Lung (tissue), 16 donors: ENCODE data around the gene TMEM207. TPM values are rescaled to one million over a fixed set of nuclear protein-coding genes. Genes with fewer than 3 reads are reported as not detected.

ENCODE experiments used
- ATAC-seq: fragments of 200-7000 bp; cut with Tn5 transposase; one replicate; pipeline ENCODE4 v1.9.1; 2020; ENCODE audit warnings: moderate number of reproducible peaks; ENCODE audit not compliant: insufficient read depth, low FRiP score
- DNase-seq, 3 donors: peaks; one replicate each; pipeline ENCODE4 v3.0.0-alpha.2; 2013 to 2017
- H3K27ac ChIP-seq, 2 donors: one replicate each; pipeline ENCODE4 v1.5.1; 2013; ENCODE audit warnings: mild to moderate bottlenecking in 2 of 2, moderate library complexity in 2 of 2, control low read depth in 1 of 2, inconsistent platforms in 1 of 2, low read depth in 1 of 2, low read length in 1 of 2
- H3K27me3 ChIP-seq, 3 donors: one replicate each; pipeline ENCODE4 v1.5.1; 2013; ENCODE audit warnings: low read length in 2 of 3; ENCODE audit not compliant: control insufficient read depth in 3 of 3, insufficient read depth in 3 of 3
- H3K36me3 ChIP-seq, 4 donors: one replicate each; pipeline ENCODE4 v1.5.1; 2013; ENCODE audit warnings: low read length in 4 of 4, mild to moderate bottlenecking in 1 of 4, moderate library complexity in 1 of 4; ENCODE audit not compliant: control insufficient read depth in 4 of 4, insufficient read depth in 4 of 4
- H3K4me1 ChIP-seq, 5 donors: one replicate each; pipeline ENCODE4 v1.5.1; 2013; ENCODE audit warnings: low read length in 5 of 5, mild to moderate bottlenecking in 2 of 5, moderate library complexity in 1 of 5; ENCODE audit not compliant: control insufficient read depth in 5 of 5, insufficient read depth in 5 of 5
- H3K4me3 ChIP-seq: one replicate; pipeline ENCODE4 v1.5.1; 2013; ENCODE audit warnings: mild to moderate bottlenecking, control low read depth, moderate library complexity
- H3K9ac ChIP-seq, 2 donors: one replicate each; pipeline ENCODE4 v1.5.1; 2013; ENCODE audit warnings: low read length in 2 of 2, control low read depth in 1 of 2; ENCODE audit not compliant: insufficient read depth in 1 of 2
- H3K9me3 ChIP-seq, 4 donors: one replicate each; pipeline ENCODE4 v1.5.1; 2013; ENCODE audit warnings: low read length in 3 of 4, mild to moderate bottlenecking in 1 of 4, moderate library complexity in 1 of 4; ENCODE audit not compliant: control insufficient read depth in 4 of 4, insufficient read depth in 3 of 4
- WGBS, 2 donors: extraction: QIAGEN DNeasy Blood & Tissue Kit; methylation state at CpG; one replicate each; pipeline ENCODE4 v1.1.7; 2013; 5-methylcytosine and 5-hydroxymethylcytosine counted together
- long read RNA-seq, 5 donors: transcript quantifications; one replicate each; lab custom pipeline, GENCODE V29; 2026
- polyA plus RNA-seq, 2 donors: library from polyadenylated mRNA; stranded (reverse); fragments of 200-250 nt; gene quantifications; one replicate each; pipeline ENCODE4 v1.2.1, GENCODE V29; 2013
- total RNA-seq, 2 donors: library from RNA; depleted of rRNA in 1 of 2; stranded (reverse); fragments of >200 nt in 1 of 2; gene quantifications; one replicate each; pipeline ENCODE4 v1.2.1, GENCODE V29; 2014 to 2021
- TF ChIP-seq, protein P1 (sequence below): IDR thresholded peaks from 2 replicates; pipeline ENCODE4 v1.5.1; 2012; ENCODE audit warnings: mild to moderate bottlenecking; ENCODE audit errors: control extremely low read depth, extremely low read depth
- donor health status: control.
- donor health status: control.
- donor health status: Bipolar disorder and iron deficiency.
- donor health status: healthy.
- donor health status: DM: yes; HTN: yes; CAD: no.

TMEM207 gene
- total RNA-seq (not detected), polyA plus RNA-seq (not detected)
- long read RNA-seq, donor 1, result 0 reads
- long read RNA-seq, donor 2, result 0 reads
- long read RNA-seq, donor 3, result 0 reads
- long read RNA-seq, donor 4, result 0 reads
- long read RNA-seq, donor 5, result 0 reads

DNA sequence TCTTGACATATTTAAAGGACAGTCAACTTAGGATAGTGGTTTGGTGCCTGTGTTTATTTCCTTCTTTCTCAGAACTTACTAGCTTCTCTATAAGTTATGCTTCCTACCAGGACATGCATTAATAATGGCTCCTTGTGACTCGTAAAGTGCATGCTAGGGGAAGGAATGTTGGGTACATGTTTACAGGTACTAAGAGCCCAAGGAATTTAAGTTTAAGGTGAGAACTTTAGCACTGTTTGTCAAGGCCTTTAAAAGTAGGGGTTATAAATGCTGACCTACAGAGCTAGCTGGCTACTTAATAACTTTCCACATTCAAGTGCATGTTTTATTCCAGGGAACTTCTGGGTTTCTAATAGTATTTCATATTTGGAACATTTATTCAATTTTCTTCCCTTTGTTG lies at the start of gene TMEM207:
Gene TMEM207 (minus strand): TSS at position 101 of the 400 bp plus-strand sequence. CDS start 92 bp downstream, at position 9.
- no peak for ATAC-seq
- Histone ChIP-seq H3K9me3 (no peaks in the 10 kb centered on the region), H3K4me1 (peaks cover 0 to 3% (median 0%) of the 10 kb centered on the region in 5 donors), H3K4me3 (no peak within 1 kb of the TSS), H3K27ac (no peak within 1 kb of the TSS), H3K27me3 (no peaks in the 10 kb centered on the region), H3K9ac (no peak within 1 kb of the TSS), H3K36me3 (no peaks in the 10 kb centered on the region)
- TF ChIP-seq, protein P1, sequence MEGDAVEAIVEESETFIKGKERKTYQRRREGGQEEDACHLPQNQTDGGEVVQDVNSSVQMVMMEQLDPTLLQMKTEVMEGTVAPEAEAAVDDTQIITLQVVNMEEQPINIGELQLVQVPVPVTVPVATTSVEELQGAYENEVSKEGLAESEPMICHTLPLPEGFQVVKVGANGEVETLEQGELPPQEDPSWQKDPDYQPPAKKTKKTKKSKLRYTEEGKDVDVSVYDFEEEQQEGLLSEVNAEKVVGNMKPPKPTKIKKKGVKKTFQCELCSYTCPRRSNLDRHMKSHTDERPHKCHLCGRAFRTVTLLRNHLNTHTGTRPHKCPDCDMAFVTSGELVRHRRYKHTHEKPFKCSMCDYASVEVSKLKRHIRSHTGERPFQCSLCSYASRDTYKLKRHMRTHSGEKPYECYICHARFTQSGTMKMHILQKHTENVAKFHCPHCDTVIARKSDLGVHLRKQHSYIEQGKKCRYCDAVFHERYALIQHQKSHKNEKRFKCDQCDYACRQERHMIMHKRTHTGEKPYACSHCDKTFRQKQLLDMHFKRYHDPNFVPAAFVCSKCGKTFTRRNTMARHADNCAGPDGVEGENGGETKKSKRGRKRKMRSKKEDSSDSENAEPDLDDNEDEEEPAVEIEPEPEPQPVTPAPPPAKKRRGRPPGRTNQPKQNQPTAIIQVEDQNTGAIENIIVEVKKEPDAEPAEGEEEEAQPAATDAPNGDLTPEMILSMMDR, result no peak
- 74 to 86% methylated on average over 1 of the region's 1 CpG for WGBS, 2 donors
- no peak for DNase-seq

DNA sequence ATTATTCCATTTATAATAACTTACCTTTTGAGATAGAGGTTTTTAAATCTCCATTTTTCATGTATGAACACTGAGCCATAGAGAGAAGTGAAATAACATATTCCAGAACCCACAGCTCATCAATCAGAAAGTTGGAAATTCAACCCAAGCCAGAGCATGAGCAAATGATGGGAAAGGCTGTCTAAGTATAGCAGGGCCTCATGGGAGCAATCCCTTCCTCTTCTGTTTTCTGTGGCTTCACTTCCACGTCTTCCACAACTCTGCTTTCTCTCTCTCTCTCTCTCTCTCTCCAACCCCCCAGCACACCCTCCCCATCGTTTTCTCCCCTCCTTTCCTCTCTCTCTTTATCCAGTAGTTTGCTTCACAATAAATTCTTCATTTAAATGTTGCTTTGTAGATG lies 49.4 kb upstream of the TMEM207 start:
- Histone ChIP-seq H3K27me3 (no peaks in the 10 kb centered on the region), H3K4me1 (peaks cover 0 to 13% (median 0%) of the 10 kb centered on the region in 5 donors), H3K9ac (no peak overlapping the region), H3K4me3 (no peak overlapping the region), H3K36me3 (no peaks in the 10 kb centered on the region), H3K9me3 (no peaks in the 10 kb centered on the region), H3K27ac (peak overlapping the region in 1 of 2 donors; percentile 56)
- TF ChIP-seq, protein P1, result no peak
- no peak for ATAC-seq
- DNase-seq, result peak in 1 of 3 donors; percentile 25
- WGBS, 2 donors, result 38 to 43% methylated on average over 2 of the region's 2 CpGs

DNA sequence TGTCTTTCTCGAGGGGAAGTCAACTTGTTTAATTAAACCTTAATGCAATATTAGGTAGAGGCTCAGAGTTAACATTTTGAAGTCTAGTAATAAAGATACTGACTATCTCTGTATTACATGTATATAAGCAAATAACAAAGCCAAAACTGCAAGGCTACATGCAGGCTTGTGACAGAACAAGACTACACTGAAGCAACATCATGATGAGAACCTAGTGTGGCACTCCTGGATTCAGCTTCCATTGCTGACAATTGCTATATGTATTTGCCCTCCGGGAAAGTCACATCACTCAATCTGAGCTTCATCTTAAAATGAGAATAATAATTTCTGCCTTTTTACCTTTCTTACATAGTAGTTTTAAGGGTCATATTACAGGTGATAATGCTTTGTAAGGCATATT lies 48.6 kb upstream of the TMEM207 start:
- Histone ChIP-seq H3K4me3 (no peak overlapping the region), H3K4me1 (peaks cover 0 to 13% (median 0%) of the 10 kb centered on the region in 5 donors), H3K9me3 (no peaks in the 10 kb centered on the region), H3K27ac (peak overlapping the region in 1 of 2 donors; percentile 58), H3K9ac (no peak overlapping the region), H3K36me3 (no peaks in the 10 kb centered on the region), H3K27me3 (no peaks in the 10 kb centered on the region)
- DNase-seq (no peak), ATAC-seq (no peak)
- 88% methylated on average over 2 of the region's 2 CpGs for WGBS, 2 donors
- TF ChIP-seq, protein P1, result no peak

DNA sequence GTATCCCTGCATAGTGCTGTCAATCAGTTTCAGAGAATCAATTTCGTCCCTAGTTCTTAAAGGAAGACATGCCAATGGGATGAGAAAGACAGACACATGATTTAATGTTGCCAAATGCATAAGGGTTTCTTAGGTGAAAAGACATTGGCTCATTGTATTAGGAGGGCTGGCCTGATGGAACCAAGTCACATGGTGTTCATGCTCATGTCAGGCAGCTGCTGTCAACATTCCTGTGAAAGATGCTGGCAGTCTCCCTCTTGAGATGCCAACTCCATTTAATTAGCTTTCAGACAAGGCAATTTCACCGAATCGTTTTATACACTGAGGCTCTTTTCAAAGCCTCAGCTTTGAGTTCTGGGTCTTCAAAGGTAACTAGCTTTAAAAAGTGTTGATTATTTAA lies 48.1 kb upstream of the TMEM207 start:
- Histone ChIP-seq H3K9me3 (peaks cover 0 to under 1% (median 0%) of the 10 kb centered on the region in 4 donors), H3K27me3 (no peaks in the 10 kb centered on the region), H3K27ac (peak overlapping the region in 1 of 2 donors; percentile 75), H3K4me1 (peaks cover 0 to 11% (median 0%) of the 10 kb centered on the region in 5 donors), H3K36me3 (no peaks in the 10 kb centered on the region), H3K9ac (no peak overlapping the region), H3K4me3 (no peak overlapping the region)
- TF ChIP-seq, protein P1, result no peak
- DNase-seq (no peak), ATAC-seq (no peak)
- 86 to 89% methylated on average over 3 of the region's 3 CpGs for WGBS, 2 donors
